NK-92 treated with Interleukin-12 subunit alpha and Interleukin-12 subunit beta, amount 100 ng/mL, for 24 hours (cell line): ENCODE results near the gene NFE2L3.
"Not testable (repeated sequence)": the region's sequence is repeated elsewhere in the genome, so short reads cannot be mapped to it uniquely, and the experiment has no call there.

Experiments used
- DNase-seq: peaks from one replicate; lab custom pipeline; 2025; lab: John Stamatoyannopoulos, UW

NFE2L3 gene

GRCh38 chr7:26147030-26147429 lies 5.0 kb upstream of the NFE2L3 start:
- DNase-seq, result no peak

GRCh38 chr7:26147646-26148306 lies 4.2 kb upstream of the NFE2L3 start:
- DNase-seq, result not testable (repeated sequence)

GRCh38 chr7:26148307-26148700 lies 3.7 kb upstream of the NFE2L3 start:
- DNase-seq, result not testable (repeated sequence)

GRCh38 chr7:26149391-26149977 lies 2.5 kb upstream of the NFE2L3 start:
- no peak for DNase-seq

- DNase-seq, result no peak
Observed at GRCh38 chr7:26151096-26151495, 902 bp upstream of the NFE2L3 start.

- no peak for DNase-seq
Observed at GRCh38 chr7:26151650-26151952, 397 bp upstream of the NFE2L3 start.

- DNase-seq, result not testable (repeated sequence)
Observed at GRCh38 chr7:26152782-26153240, 813 bp downstream of the NFE2L3 start.

- DNase-seq, result no peak
Observed at GRCh38 chr7:26153241-26153822, 1.3 kb downstream of the NFE2L3 start.

- DNase-seq, result no peak
Observed at GRCh38 chr7:26153823-26154783, 2.1 kb downstream of the NFE2L3 start.

GRCh38 chr7:26155531-26156375 lies 3.8 kb downstream of the NFE2L3 start:
- no peak for DNase-seq

GRCh38 chr7:26156451-26157420 lies 4.7 kb downstream of the NFE2L3 start:
- DNase-seq, result no peak

GRCh38 chr7:26157520-26158105 lies 5.6 kb downstream of the NFE2L3 start:
- no peak for DNase-seq

- no peak for DNase-seq
Observed at GRCh38 chr7:26159243-26159642, 7.2 kb downstream of the NFE2L3 start.

GRCh38 chr7:26160896-26161295 lies 8.9 kb downstream of the NFE2L3 start:
- no peak for DNase-seq

GRCh38 chr7:26162431-26162830 lies 10.4 kb downstream of the NFE2L3 start:
- no peak for DNase-seq

GRCh38 chr7:26163804-26164203 lies 11.8 kb downstream of the NFE2L3 start:
- DNase-seq, result not testable (repeated sequence)

GRCh38 chr7:26165950-26166683 lies 14.1 kb downstream of the NFE2L3 start:
- DNase-seq, result no peak

- DNase-seq, result no peak
Observed at GRCh38 chr7:26166684-26167266, 14.8 kb downstream of the NFE2L3 start.
